ENCODE measurements around the gene CRIP3. TPM values are rescaled to one million over a fixed set of nuclear protein-coding genes. Genes with fewer than 3 reads are reported as not detected.

Gene CRIP3
- total and polyA plus RNA-seq, 2 donors = 1.1 to 3.9 TPM

DNA sequence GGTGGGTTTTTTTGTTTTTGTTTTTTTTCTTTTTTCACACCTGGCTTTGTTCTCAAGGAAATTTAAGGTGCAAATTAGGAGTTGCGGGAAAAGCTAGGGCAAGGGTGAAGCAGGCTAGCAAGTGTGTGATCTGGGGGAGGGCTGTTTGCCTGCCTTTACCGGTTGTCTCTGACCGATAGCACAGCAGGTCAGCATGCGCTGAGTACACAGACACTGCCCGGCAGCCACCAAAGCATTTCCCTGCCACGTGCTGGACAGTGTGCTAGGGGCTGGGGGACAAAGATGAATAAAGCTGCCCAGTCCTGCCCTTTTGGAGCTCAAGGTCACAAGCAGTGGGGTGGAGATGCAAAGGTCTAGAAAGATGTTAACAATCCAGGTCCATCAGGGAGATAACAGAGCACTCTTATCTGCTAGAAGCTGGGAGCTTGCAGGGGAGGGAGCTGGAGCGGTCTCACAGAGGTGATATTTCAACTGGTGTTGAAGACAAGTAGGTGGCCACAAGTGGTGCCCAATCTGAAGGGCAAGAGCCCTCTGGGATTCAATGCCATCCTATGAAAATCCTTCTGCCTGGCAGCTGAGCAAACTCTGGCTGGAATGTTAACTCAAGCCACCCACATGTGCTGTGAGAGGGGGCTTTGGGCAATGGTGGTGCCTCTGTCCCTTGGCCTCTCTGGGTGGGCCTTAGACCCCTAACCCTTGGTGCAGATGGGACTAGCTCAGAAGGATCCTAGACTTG lies 40.8 kb downstream of the CRIP3 start:
- WGBS = 59% methylated on average over 7 of the region's 7 CpGs
- H3K27ac ChIP-seq (ENCODE audit: low read depth) = no peak overlapping the region
- H3K4me3 ChIP-seq (ENCODE audit: low read depth, low read length) = no peak overlapping the region
- no peaks in the 10 kb centered on the region for H3K36me3 ChIP-seq (ENCODE audit: insufficient read depth)
- H3K4me1 ChIP-seq (ENCODE audit: insufficient read depth) = no peaks in the 10 kb centered on the region
- no peak for DNase-seq (ENCODE audit: extremely low spot score)

DNA sequence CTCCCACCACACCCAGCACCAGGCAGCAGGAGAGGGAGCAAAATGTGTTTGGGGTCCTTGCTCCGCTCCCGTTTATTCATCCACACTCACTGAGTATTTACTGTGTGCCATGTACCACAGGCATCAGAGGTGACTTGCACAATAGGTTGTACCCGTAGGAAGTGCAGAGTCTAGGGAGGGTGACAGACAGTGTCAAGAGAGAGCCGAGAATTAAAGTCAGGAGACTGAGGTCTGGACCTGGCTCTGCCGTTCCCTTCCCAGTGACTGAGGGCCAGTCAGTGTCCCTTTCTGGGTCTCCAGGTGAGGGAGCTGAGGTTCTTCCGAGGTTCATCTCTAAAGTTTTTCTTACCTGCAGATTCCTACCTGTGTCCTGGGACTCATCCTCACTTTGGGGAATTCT lies 43.1 kb downstream of the CRIP3 start:
- H3K27ac ChIP-seq (ENCODE audit: low read depth) = no peak overlapping the region
- 88% methylated on average over 6 of the region's 6 CpGs for WGBS
- H3K4me1 ChIP-seq (ENCODE audit: insufficient read depth) = no peaks in the 10 kb centered on the region
- DNase-seq (ENCODE audit: extremely low spot score) = no peak
- no peak overlapping the region for H3K4me3 ChIP-seq (ENCODE audit: low read depth, low read length)
- no peaks in the 10 kb centered on the region for H3K36me3 ChIP-seq (ENCODE audit: insufficient read depth)

DNA sequence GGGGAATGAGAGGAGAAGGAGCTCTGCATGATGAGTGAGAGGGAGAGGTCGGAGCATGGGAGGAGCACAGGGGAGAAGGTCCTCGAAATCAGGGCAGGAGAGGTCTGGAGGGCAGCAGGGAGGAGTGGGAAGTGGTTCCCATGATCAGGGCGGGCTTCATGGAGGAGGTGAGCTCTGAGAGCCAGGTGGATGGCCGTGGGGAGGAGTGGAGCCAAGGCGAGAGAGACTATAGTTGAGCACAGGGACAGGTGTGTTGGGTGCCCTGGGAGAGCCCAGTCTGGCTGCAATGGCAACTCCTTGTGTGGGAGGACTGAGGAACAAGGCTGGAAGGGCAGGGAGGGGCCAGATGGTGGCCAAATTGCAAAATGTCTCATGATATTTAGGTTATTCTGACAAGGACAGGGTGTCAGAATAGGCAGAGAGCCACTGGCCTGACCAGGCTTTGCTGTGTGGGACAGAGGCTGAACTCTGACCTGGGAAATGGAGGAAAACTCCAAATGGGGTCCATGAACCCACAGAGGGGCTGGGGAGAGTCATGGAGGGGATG lies 44.0 kb downstream of the CRIP3 start:
- 85% methylated on average over 5 of the region's 5 CpGs for WGBS
- no peaks in the 10 kb centered on the region for H3K36me3 ChIP-seq (ENCODE audit: insufficient read depth)
- no peak overlapping the region for H3K4me3 ChIP-seq (ENCODE audit: low read depth, low read length)
- H3K27ac ChIP-seq (ENCODE audit: low read depth) = no peak overlapping the region
- H3K4me1 ChIP-seq (ENCODE audit: insufficient read depth) = no peaks in the 10 kb centered on the region
- DNase-seq (ENCODE audit: extremely low spot score) = no peak

DNA sequence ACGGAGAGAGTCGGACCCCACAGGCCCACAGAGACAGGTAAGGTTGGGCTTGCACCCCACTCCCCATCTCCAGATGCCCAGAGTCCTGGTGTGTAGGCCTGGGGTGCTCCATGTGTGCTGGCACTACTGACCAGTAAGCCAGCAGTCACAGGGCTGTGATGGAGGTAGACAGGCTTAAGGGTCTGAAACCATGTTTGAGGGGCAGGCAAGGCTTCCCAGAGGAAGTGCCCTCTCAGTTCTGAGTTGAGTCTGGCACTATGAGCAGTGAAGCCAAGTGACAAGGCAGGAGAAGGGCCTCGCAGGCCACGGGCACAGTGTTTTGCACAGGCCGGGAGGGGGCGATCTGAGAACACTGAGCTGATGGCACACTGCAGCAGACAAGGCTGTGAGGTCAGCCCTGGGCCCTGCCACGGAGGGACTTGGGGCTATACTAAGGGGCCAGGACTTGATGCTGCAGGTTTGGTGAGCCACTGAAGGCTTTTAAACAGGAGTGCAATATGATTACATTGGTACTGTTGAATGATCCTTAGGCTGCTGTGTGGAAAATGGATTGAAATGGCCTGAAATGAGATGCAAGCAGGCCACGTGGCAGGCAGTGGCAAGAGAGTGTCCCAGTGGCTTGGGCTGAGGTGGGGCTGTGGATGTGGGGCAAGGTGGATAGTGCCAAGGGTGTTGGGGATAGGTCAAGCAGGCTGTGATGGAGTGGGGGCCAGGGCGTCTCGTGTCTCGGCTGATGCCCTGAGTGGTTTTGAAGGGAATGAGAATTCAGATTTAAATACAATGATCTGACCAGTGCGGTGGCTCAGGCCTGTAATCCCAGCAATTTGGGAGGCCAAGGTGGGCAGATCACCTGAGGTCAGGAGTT lies 45.1 kb downstream of the CRIP3 start:
- no peak overlapping the region for H3K4me3 ChIP-seq (ENCODE audit: low read depth, low read length)
- no peaks in the 10 kb centered on the region for H3K4me1 ChIP-seq (ENCODE audit: insufficient read depth)
- DNase-seq (ENCODE audit: extremely low spot score) = no peak
- no peaks in the 10 kb centered on the region for H3K36me3 ChIP-seq (ENCODE audit: insufficient read depth)
- WGBS = 53% methylated on average over 12 of the region's 12 CpGs
- H3K27ac ChIP-seq (ENCODE audit: low read depth) = no peak overlapping the region

DNA sequence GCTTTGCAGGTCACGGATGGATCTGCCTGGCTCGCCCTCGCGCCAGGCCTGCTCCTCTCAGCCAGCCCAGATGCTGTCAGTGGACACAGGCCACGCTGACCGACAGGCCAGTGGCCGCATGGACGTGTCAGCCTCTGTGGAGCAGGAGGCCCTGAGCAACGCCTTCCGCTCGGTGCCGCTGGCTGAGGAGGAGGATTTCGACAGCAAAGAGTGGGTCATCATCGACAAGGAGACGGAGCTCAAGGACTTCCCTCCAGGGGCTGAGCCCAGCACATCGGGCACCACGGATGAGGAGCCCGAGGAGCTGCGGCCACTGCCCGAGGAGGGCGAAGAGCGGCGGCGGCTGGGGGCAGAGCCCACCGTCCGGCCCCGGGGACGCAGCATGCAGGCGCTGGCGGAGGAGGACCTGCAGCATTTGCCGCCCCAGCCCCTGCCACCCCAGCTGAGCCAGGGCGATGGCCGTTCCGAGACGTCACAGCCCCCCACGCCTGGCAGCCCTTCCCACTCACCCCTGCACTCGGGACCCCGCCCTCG lies 45.8 kb downstream of the CRIP3 start:
- DNase-seq (ENCODE audit: extremely low spot score) = no peak
- no peak overlapping the region for H3K27ac ChIP-seq (ENCODE audit: low read depth)
- no peaks in the 10 kb centered on the region for H3K4me1 ChIP-seq (ENCODE audit: insufficient read depth)
- no peak overlapping the region for H3K4me3 ChIP-seq (ENCODE audit: low read depth, low read length)
- no peaks in the 10 kb centered on the region for H3K36me3 ChIP-seq (ENCODE audit: insufficient read depth)
- 90% methylated on average over 39 of the region's 39 CpGs for WGBS

DNA sequence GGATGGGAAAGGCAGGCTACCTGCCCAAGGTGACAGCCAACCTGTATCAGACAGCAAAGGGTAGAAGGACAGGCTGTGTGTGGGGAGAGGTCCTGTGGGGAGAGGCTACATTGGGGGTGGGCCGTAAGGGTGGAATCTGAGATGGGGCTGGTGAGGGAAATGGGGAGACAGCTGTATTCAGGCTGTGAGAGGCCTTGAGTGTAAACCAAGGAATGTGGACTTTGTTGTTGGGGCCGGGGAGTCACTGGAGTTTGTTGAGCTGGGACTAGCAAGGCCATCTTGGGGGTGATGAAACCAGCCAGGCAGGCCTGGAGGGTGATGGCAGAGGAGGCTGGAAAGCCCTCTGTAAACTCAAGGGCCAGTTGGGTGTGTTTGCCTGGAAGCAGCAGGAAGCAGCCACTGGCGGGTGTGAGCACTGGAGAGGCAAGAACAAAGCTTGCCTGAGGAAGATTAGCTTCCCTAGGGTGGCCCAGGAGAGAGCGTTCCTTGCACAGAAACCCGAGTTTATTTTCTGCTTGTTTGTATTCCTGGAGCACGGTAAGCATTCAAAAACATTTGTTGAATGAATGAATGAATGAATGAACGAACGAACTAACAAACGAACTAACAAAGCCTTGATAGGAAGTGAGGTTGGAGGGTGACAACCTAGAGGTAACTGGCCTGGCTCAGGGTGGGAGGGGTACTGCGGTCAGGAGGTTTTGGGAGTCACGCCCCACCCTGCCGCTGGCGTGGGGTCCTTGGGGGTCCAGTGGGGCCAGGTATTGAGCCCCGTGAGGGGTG lies 46.4 kb downstream of the CRIP3 start:
- no peak for DNase-seq (ENCODE audit: extremely low spot score)
- WGBS = 82% methylated on average over 14 of the region's 14 CpGs
- Histone ChIP-seq H3K4me1 (ENCODE audit: insufficient read depth) (no peaks in the 10 kb centered on the region), H3K27ac (ENCODE audit: low read depth) (no peak overlapping the region), H3K4me3 (ENCODE audit: low read depth, low read length) (no peak overlapping the region), H3K36me3 (ENCODE audit: insufficient read depth) (no peaks in the 10 kb centered on the region)

DNA sequence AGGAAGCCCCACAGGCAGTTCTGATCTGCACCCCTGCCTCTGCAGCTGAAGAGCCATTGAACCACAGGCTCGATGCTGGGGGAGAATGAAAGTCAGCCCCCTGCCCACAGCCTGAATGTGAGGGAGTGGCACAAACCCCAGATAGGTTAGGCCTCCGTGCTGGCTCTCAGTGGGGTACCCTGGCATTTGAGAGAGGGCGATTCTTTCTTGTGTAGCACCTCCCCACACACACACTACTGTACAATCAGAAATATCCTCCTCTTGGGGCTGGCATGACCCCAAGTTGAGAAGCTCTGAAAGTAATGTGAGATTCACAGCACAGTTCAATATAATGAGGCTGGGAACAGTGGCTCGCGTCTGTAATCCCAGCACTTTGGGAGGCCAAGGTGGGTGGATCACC lies 47.4 kb downstream of the CRIP3 start:
- 81% methylated on average over 5 of the region's 5 CpGs for WGBS
- no peak overlapping the region for H3K4me3 ChIP-seq (ENCODE audit: low read depth, low read length)
- H3K36me3 ChIP-seq (ENCODE audit: insufficient read depth) = no peaks in the 10 kb centered on the region
- H3K4me1 ChIP-seq (ENCODE audit: insufficient read depth) = no peaks in the 10 kb centered on the region
- no peak overlapping the region for H3K27ac ChIP-seq (ENCODE audit: low read depth)
- no peak for DNase-seq (ENCODE audit: extremely low spot score)

DNA sequence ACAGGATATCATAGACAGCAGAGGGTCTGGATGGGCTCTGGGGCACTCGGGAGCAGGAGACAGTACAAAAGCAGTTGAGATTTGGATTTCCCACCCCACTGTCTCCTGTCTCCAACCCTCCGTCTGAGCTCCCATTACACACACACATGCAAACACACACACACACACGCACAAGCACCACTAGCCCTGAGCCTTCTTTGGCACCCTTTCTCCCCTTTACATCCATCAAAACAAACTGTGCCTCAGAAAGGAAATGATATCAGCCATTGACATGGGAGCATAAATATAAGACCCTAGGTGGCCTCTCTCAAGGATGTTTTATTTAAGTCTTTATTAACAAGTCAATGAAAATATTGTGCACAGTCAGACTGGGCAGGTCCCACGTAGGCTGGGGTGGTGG lies 47.8 kb downstream of the CRIP3 start:
- 73% methylated on average over 4 of the region's 4 CpGs for WGBS
- Histone ChIP-seq H3K4me1 (ENCODE audit: insufficient read depth) (no peaks in the 10 kb centered on the region), H3K27ac (ENCODE audit: low read depth) (no peak overlapping the region), H3K4me3 (ENCODE audit: low read depth, low read length) (no peak overlapping the region), H3K36me3 (ENCODE audit: insufficient read depth) (no peaks in the 10 kb centered on the region)
- DNase-seq (ENCODE audit: extremely low spot score) = no peak

DNA sequence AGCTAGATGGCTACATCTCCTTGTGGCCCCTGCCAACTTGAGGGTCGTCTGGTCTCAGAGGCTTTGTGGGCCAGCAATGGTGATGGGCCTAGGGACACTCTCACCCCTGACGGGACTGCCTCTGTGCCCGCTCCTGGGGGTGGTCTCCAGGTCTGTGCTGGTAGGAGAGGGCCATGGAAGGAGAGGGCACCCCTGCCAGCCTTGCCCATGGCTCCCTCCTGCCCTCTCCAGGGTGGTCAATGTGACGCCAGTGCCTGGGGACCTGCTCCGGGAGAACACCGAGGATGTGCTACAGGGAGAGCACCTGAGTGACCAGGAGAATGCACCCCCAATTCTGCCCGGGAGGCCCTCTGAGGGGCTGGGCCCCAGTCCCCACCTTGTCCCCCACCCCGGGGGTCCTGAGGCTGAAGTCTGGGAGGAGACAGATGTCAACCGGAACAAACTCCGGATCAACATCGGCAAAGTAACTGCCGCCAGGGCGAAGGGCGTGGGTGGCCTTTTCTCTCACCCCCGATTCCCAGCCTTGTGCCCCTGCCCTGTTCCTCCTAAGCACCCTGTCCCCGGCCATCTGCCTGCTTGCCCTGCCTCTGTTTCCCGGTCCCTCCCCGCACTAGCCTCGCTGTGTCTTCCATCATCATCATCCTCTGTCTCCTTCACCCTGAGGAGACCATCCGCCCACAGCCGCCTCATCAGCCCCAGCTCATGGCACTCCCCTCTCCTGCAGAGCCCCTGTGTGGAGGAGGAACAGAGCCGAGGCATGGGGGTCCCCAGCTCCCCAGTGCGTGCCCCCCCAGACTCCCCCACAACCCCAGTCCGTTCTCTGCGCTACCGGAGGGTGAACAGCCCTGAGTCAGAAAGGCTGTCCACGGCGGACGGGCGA lies 49.6 kb downstream of the CRIP3 start:
- no peak for DNase-seq (ENCODE audit: extremely low spot score)
- Histone ChIP-seq H3K4me3 (ENCODE audit: low read depth, low read length) (no peak overlapping the region), H3K4me1 (ENCODE audit: insufficient read depth) (no peaks in the 10 kb centered on the region), H3K36me3 (ENCODE audit: insufficient read depth) (no peaks in the 10 kb centered on the region), H3K27ac (ENCODE audit: low read depth) (no peak overlapping the region)
- WGBS = 89% methylated on average over 30 of the region's 30 CpGs

DNA sequence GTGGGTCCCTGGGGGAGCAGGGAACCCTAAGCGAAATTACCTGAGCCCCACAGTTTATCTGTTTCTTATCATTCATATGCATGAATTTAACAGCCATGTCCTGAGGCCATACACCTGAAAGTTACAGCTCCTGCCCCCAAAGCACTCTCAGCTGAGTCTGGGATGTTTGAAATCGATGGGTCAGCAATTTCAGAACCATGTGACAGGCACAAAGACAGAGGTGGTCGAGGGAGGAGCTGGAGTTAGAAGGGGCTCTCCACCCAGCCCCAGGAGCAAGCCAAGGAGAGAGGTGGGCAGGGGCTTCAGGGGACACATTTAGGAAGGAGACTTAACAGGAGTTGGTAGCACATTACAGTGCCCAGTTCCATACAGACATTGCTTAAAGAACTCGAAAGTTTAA lies 50.4 kb downstream of the CRIP3 start:
- H3K4me1 ChIP-seq (ENCODE audit: insufficient read depth) = no peaks in the 10 kb centered on the region
- no peak for DNase-seq (ENCODE audit: extremely low spot score)
- H3K36me3 ChIP-seq (ENCODE audit: insufficient read depth) = no peaks in the 10 kb centered on the region
- no peak overlapping the region for H3K4me3 ChIP-seq (ENCODE audit: low read depth, low read length)
- no peak overlapping the region for H3K27ac ChIP-seq (ENCODE audit: low read depth)
- 61% methylated on average over 4 of the region's 4 CpGs for WGBS

DNA sequence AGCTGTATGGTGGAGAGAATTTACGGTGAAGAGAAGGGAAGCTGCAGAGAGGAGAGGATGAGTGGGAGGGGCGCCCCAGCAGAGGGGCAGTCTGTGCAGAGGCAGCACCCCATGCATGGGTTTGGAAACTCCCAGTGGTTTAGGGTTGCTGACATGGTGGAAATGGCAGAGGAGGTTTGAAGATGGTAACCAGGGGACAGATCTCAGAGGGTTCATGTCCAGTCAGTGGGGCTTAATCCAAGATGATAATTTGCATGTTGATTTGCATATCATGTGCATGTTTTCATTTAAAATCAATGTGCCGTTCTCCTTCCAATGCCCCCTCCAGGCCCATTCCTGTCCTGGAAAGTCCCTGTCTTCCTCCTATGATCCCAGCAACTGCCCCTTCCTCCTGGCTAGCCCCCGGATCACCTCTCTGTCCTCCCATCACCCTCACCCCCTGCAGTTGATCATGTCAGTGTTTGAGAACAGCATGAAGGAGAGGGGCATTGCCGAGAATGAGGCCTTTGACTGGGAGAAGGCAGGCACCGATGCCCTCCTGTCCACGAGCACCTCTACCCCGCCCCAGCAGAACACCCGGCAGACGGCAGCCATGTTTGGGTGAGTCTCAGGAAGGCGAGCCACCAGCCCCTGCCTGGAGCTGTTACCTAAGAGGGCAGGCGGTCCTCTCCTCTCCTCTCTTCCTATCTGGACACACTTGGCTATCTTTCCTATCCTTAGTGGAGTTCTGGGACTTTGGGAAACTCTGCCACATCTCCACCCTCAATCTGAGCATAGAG lies 51.1 kb downstream of the CRIP3 start:
- 67% methylated on average over 12 of the region's 12 CpGs for WGBS

More for the DNA sequence above, 51.1 kb downstream of the CRIP3 start:
- no peaks in the 10 kb centered on the region for H3K4me1 ChIP-seq (ENCODE audit: insufficient read depth)
- no peak overlapping the region for H3K4me3 ChIP-seq (ENCODE audit: low read depth, low read length)
- DNase-seq (ENCODE audit: extremely low spot score) = no peak
- no peaks in the 10 kb centered on the region for H3K36me3 ChIP-seq (ENCODE audit: insufficient read depth)
- H3K27ac ChIP-seq (ENCODE audit: low read depth) = no peak overlapping the region

All from urinary bladder (tissue), 4 donors.